Lower lobe of right lung (tissue), 2 donors: Measurements from ENCODE around the gene TLL2. TPM values are rescaled to one million over a fixed set of nuclear protein-coding genes. Genes with fewer than 3 reads are reported as not detected.

Experiments used
- ATAC-seq, 2 donors: fragments of 200-7000 bp; cut with Tn5 transposase; one replicate each; pipeline ENCODE4 v1.9.1; 2020 to 2022; ENCODE audit warnings: mild to moderate bottlenecking in 2 of 2, moderate library complexity in 2 of 2
- DNase-seq: peaks from one replicate; pipeline ENCODE4 v3.0.0-alpha.2; 2020
- H3K27ac ChIP-seq: fragments of 200-600 bp; one replicate; pipeline ENCODE4 v1.8.0; 2022
- H3K27me3 ChIP-seq: fragments of 200-600 bp; one replicate; pipeline ENCODE4 v1.8.0; 2022; ENCODE audit warnings: low read depth
- H3K36me3 ChIP-seq: fragments of 200-600 bp; one replicate; pipeline ENCODE4 v1.8.0; 2022; ENCODE audit warnings: mild to moderate bottlenecking
- H3K4me1 ChIP-seq: fragments of 200-600 bp; one replicate; pipeline ENCODE4 v1.8.0; 2022
- H3K4me3 ChIP-seq: fragments of 200-600 bp; one replicate; pipeline ENCODE4 v1.8.0; 2022; ENCODE audit warnings: mild to moderate bottlenecking
- H3K9me3 ChIP-seq: fragments of 200-600 bp; one replicate; pipeline ENCODE4 v1.8.0; 2022
- intact Hi-C: fragments of 100-400 bp; cut with DNase I; formaldehyde crosslinking; loops from one replicate; pipeline ENCODE4 v1.11.0; 2022
- total RNA-seq: library from RNA; stranded (reverse); fragmentation: NEBNext Ultra II Directional; extraction: Animal tissue kit (Norgen Biotek cat#: 25700); gene quantifications from one replicate; pipeline ENCODE4 v1.2.1, GENCODE V29; 2021
- TF ChIP-seq, protein P1 (sequence below): fragments of 200-600 bp; IDR thresholded peaks from one replicate; pipeline ENCODE4 v1.8.0; 2022; ENCODE audit warnings: antibody characterized with exemption, mild to moderate bottlenecking
- donor health status: DM: no; HTN: yes; CAD: no; lungs with severe emphysema.

The TLL2 gene
- total RNA-seq, 1 donor from 2014 or later = not detected

DNA sequence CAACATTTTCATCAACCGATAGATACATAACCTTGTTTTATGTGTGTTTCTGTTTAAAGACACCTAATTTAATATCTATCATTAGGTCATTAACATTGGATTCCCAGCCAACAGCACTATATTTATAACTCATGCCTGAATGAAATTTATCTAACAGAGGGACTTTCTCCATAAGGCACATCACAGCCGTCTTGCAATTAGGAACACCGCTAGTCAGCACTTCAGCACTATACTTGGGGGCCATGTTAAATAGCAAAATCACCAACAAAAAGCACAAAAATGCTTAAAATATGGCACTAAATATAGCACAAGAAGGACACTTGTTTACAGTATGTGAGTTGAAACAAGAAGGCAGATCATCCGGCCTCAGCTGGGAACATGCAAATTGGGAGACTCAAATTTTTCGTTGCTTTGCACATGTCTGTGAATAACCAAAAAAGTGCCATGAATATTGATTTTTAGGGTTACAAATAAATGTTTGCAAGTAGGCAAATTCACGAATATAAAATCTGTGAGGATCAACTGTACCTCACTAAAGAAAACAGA is 51.0 kb downstream of the TLL2 start:
- DNase-seq (no peak), ATAC-seq (no peak)
- H3K27ac ChIP-seq = no peak overlapping the region
- H3K36me3 ChIP-seq = no peaks in the 10 kb centered on the region
- H3K4me1 ChIP-seq = no peaks in the 10 kb centered on the region
- no peaks in the 10 kb centered on the region for H3K9me3 ChIP-seq
- TF ChIP-seq, protein P1, sequence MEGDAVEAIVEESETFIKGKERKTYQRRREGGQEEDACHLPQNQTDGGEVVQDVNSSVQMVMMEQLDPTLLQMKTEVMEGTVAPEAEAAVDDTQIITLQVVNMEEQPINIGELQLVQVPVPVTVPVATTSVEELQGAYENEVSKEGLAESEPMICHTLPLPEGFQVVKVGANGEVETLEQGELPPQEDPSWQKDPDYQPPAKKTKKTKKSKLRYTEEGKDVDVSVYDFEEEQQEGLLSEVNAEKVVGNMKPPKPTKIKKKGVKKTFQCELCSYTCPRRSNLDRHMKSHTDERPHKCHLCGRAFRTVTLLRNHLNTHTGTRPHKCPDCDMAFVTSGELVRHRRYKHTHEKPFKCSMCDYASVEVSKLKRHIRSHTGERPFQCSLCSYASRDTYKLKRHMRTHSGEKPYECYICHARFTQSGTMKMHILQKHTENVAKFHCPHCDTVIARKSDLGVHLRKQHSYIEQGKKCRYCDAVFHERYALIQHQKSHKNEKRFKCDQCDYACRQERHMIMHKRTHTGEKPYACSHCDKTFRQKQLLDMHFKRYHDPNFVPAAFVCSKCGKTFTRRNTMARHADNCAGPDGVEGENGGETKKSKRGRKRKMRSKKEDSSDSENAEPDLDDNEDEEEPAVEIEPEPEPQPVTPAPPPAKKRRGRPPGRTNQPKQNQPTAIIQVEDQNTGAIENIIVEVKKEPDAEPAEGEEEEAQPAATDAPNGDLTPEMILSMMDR = no peak
- H3K4me3 ChIP-seq = no peak overlapping the region
- intact Hi-C loops = no loop called here
- no peaks in the 10 kb centered on the region for H3K27me3 ChIP-seq

DNA sequence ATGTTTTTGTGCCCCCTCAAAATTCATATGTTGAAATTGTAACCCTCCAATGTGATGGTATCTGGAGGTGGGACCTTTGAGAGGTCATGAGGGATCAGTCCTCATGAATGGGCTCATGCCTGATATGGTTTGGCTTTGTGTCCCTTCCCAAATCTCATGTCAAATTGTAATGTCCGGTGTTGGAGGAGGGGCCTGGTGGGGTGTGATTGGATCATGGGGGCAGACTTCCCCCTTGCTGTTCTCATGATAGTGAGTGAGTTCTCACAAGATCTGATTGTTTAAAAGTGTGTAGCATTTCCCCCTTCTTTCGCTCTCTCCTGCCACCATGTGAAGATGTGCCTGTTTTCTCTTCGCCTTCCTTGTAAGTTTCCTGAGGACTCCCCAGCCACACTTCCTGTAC is 53.4 kb downstream of the TLL2 start:
- Histone ChIP-seq H3K9me3 (no peaks in the 10 kb centered on the region), H3K27me3 (no peaks in the 10 kb centered on the region), H3K27ac (no peak overlapping the region), H3K4me1 (no peaks in the 10 kb centered on the region), H3K4me3 (no peak overlapping the region), H3K36me3 (no peaks in the 10 kb centered on the region)
- intact Hi-C loops = no loop called here
- DNase-seq (no peak), ATAC-seq (no peak)
- TF ChIP-seq, protein P1 = no peak

DNA sequence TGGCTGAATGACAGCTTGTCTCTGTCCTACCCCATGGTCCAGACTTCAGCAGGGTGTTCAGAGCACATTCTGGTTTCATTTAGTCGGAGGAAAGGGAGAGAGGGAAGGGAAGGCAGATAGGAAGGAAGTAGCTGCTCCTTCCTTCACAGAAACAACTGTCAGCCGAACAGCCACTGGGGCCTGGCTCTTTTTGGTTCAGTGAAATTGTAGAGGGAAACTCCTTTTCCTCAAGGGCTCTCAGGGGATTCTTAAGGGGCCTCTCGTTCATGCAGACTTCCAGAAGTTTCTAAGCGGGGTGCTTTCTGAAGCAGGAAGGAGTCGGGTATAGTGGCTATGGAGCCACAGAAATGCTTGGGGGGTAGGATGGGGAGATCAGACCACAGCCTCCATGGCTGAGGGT is 56.4 kb downstream of the TLL2 start:
- intact Hi-C loops = no loop called here
- ATAC-seq (no peak), DNase-seq (no peak)
- Histone ChIP-seq H3K27me3 (no peaks in the 10 kb centered on the region), H3K4me3 (no peak overlapping the region), H3K4me1 (no peaks in the 10 kb centered on the region), H3K27ac (no peak overlapping the region), H3K36me3 (no peaks in the 10 kb centered on the region), H3K9me3 (no peaks in the 10 kb centered on the region)
- TF ChIP-seq, protein P1 = no peak

DNA sequence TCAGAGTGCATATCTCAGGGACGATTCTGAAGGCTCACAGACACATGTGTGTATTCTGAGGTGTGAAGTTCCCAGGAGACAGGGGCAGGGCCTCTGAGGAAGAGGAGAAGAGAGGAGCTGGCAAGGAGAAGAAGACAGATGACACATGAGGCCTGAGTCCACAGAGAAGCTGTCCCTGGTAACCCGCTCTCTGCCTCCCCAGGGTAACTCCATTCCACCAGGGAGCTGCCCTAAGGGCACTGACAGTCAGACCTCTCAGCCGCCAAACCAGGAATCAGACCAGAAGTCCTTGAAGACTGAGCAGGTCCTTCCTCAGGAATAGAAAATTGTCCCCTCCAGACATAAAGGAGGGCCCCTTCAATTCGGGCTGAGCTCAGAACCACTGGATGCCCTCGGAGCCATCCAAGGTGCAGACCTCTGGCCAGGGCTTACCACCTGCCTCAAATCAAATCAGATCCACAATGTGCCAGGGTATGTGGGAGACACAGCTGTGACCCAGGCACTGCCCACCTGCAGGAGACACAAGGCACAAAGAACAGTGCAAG is 57.4 kb downstream of the TLL2 start:
- Histone ChIP-seq H3K4me3 (no peak overlapping the region), H3K27ac (no peak overlapping the region), H3K9me3 (no peaks in the 10 kb centered on the region), H3K36me3 (no peaks in the 10 kb centered on the region), H3K27me3 (no peaks in the 10 kb centered on the region), H3K4me1 (no peaks in the 10 kb centered on the region)
- no peak for ATAC-seq
- DNase-seq = no peak
- intact Hi-C loops = no loop called here
- TF ChIP-seq, protein P1 = no peak

DNA sequence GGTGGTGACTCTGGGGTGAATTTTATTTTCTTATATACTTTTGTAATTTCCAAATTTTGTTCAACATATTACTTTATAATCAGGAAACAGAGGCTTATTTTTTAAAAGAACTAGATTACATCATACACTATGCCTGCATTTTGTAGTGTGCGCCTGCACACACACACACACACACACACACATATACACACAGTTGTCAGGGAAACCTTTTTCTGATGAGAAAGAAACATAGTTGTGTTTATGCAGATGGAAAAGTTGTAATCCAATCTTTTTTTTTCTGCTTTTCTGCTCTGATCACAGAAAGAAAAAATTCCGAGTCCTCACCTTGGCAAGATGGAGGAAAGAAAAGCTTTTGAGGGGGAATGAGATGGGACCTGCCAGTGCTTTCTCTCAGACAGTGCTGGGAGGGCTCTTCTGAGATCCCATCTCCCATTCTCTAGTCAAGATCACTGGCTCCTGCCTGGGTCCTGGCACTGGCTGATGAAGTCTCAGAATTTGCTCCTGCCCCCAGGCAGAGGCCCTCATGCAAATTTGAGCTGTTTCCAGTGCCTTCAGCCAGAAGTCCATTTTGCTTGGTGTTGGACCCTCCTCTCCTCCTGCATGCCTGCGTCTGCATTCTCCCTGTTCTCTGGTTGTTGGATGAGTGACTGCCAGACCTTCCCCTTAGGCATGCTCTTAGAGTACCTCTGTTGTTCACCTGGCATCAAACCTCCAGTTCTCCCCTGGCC is 59.7 kb downstream of the TLL2 start:
- TF ChIP-seq, protein P1 = no peak
- no peaks in the 10 kb centered on the region for H3K4me1 ChIP-seq
- no peak overlapping the region for H3K27ac ChIP-seq
- no peaks in the 10 kb centered on the region for H3K27me3 ChIP-seq
- no peak for ATAC-seq
- H3K9me3 ChIP-seq = no peaks in the 10 kb centered on the region
- intact Hi-C loops = no loop called here
- no peak for DNase-seq
- H3K4me3 ChIP-seq = no peak overlapping the region
- no peaks in the 10 kb centered on the region for H3K36me3 ChIP-seq
